Liver (tissue), 9 donors: ENCODE data around the gene ST6GAL1. TPM values are rescaled to one million over a fixed set of nuclear protein-coding genes. Genes with fewer than 3 reads are reported as not detected.

Experiments
- DNase-seq: peaks from one replicate; pipeline ENCODE4 v3.0.0-alpha.2; 2017; ENCODE audit warnings: low spot score
- H3K27ac ChIP-seq, 2 donors: one replicate each; pipeline ENCODE4 v1.7.0; 2013; ENCODE audit warnings: inconsistent platforms in 2 of 2, low read length in 2 of 2, control low read depth in 1 of 2, low read depth in 1 of 2, mild to moderate bottlenecking in 1 of 2
- H3K27me3 ChIP-seq, 4 donors: one replicate each; pipeline versions ENCODE4 v1.6.1 to v1.7.0; 2013; ENCODE audit warnings: low read length in 3 of 4, inconsistent platforms in 1 of 4, mild to moderate bottlenecking in 1 of 4, moderate library complexity in 1 of 4; ENCODE audit not compliant: control insufficient read depth in 4 of 4, insufficient read depth in 4 of 4
- H3K36me3 ChIP-seq, 4 donors: one replicate each; pipeline versions ENCODE4 v1.6.1 to v1.7.0; 2013; ENCODE audit warnings: low read length in 3 of 4, mild to moderate bottlenecking in 3 of 4, low read depth in 1 of 4, moderate library complexity in 1 of 4; ENCODE audit not compliant: control insufficient read depth in 4 of 4, insufficient read depth in 3 of 4
- H3K4me1 ChIP-seq, 4 donors: one replicate each; pipeline versions ENCODE4 v1.6.1 to v1.7.0; 2013; ENCODE audit warnings: low read length in 3 of 4, mild to moderate bottlenecking in 3 of 4, moderate library complexity in 1 of 4; ENCODE audit not compliant: control insufficient read depth in 4 of 4, insufficient read depth in 4 of 4
- H3K4me3 ChIP-seq, 3 donors: one replicate each; pipeline versions ENCODE4 v1.6.1 to v1.7.0; 2013; ENCODE audit warnings: low read length in 3 of 3, control low read depth in 1 of 3, low read depth in 1 of 3, mild to moderate bottlenecking in 1 of 3
- H3K9ac ChIP-seq, 2 donors: one replicate each; pipeline ENCODE4 v1.7.0; 2013; ENCODE audit warnings: low read length in 2 of 2, mild to moderate bottlenecking in 2 of 2, moderate library complexity in 2 of 2, control low read depth in 1 of 2, low read depth in 1 of 2
- H3K9me3 ChIP-seq, 4 donors: one replicate each; pipeline versions ENCODE4 v1.6.1 to v1.7.0; 2013; ENCODE audit warnings: low read length in 3 of 4; ENCODE audit not compliant: control insufficient read depth in 4 of 4
- CTCF ChIP-seq: fragments of 150-350 bp; IDR thresholded peaks from 2 replicates; pipeline ENCODE4 v1.5.1; 2017; ENCODE audit warnings: improper control_type of control experiment, low read depth, low read length; ENCODE audit not compliant: missing input control
- EGR1 ChIP-seq, 2 donors: IDR thresholded peaks; 2 replicates each; pipeline ENCODE4 v1.6.1; 2016 to 2018; ENCODE audit warnings: antibody characterized with exemption in 2 of 2, low read depth in 2 of 2
- FOXA1 ChIP-seq: IDR thresholded peaks from 2 replicates; pipeline ENCODE4 v1.6.1; 2016; ENCODE audit warnings: antibody characterized with exemption
- FOXA2 ChIP-seq: IDR thresholded peaks from 2 replicates; pipeline ENCODE4 v1.6.1; 2016; ENCODE audit warnings: antibody characterized with exemption
- GABPA ChIP-seq, 2 donors: IDR thresholded peaks in 1 of 2; conservative IDR thresholded peaks in 1 of 2; 2 replicates each; pipeline ENCODE4 v1.6.1; 2016; ENCODE audit warnings: antibody characterized with exemption in 2 of 2, mild to moderate bottlenecking in 1 of 2, moderate library complexity in 1 of 2
- HNF4A ChIP-seq, 2 donors: conservative IDR thresholded peaks; 2 replicates each; pipeline ENCODE4 v1.6.1; 2016; ENCODE audit warnings: antibody characterized with exemption in 2 of 2, mild to moderate bottlenecking in 2 of 2
- HNF4G ChIP-seq: IDR thresholded peaks from 2 replicates; pipeline ENCODE4 v1.6.1; 2016; ENCODE audit warnings: antibody characterized with exemption
- NR2F2 ChIP-seq: IDR thresholded peaks from 2 replicates; pipeline ENCODE4 v1.6.1; 2016; ENCODE audit warnings: antibody characterized with exemption
- RAD21 ChIP-seq, 2 donors: IDR thresholded peaks; 2 replicates each; pipeline ENCODE4 v1.6.1; 2016; ENCODE audit warnings: antibody characterized with exemption in 2 of 2, mild to moderate bottlenecking in 2 of 2
- REST ChIP-seq: IDR thresholded peaks from 2 replicates; pipeline ENCODE4 v1.6.1; 2016; ENCODE audit warnings: antibody characterized with exemption, mild to moderate bottlenecking
- RXRA ChIP-seq, 2 donors: IDR thresholded peaks; 2 replicates each; pipeline ENCODE4 v1.6.1; 2017 to 2018; ENCODE audit warnings: antibody characterized with exemption in 2 of 2, mild to moderate bottlenecking in 1 of 2
- YY1 ChIP-seq: IDR thresholded peaks from 2 replicates; pipeline ENCODE4 v1.6.1; 2016; ENCODE audit warnings: antibody characterized with exemption, mild to moderate bottlenecking
- WGBS: extraction: QIAGEN DNeasy Blood & Tissue Kit; methylation state at CpG from one replicate; pipeline ENCODE4 v1.1.7; 2013; 5-methylcytosine and 5-hydroxymethylcytosine counted together
- polyA plus RNA-seq, 2 donors: library from polyadenylated mRNA; stranded (reverse) in 1 of 2; unstranded in 1 of 2; fragments of 200-250 nt in 1 of 2; fragments of >200 nt in 1 of 2; fragmentation: Nextera tagmentation in 1 of 2; extraction: Ambion mirVana in 1 of 2; gene quantifications; one replicate each; pipeline versions ENCODE4 v1.2.1 to v1.2.3, GENCODE V29; 2013 to 2015
- total RNA-seq, 2 donors: library from RNA; depleted of rRNA; stranded (reverse); fragments of >200 nt; gene quantifications; one replicate each; pipeline ENCODE4 v1.2.3, GENCODE V29; 2014
- TF ChIP-seq, protein P1 (sequence below): IDR thresholded peaks from 2 replicates; pipeline ENCODE4 v1.6.1; 2016; ENCODE audit warnings: antibody characterized with exemption
- TF ChIP-seq, protein P2 (sequence below): IDR thresholded peaks from 2 replicates; pipeline ENCODE4 v1.6.1; 2016; ENCODE audit warnings: antibody characterized with exemption
- TF ChIP-seq, protein P3 (sequence below): IDR thresholded peaks from 2 replicates; pipeline ENCODE4 v1.6.1; 2016; ENCODE audit warnings: antibody characterized with exemption
- donor health status: healthy.
- donor health status: healthy.
- donor health status: healthy.
- donor health status: healthy.
- donor health status: healthy.

Gene ST6GAL1
- total and polyA plus RNA-seq, 4 donors = 102 to 425 (median 328) TPM

GRCh38 chr3:187069857-187070516 is 139.7 kb downstream of the ST6GAL1 start:
- Histone ChIP-seq H3K9ac (no peak overlapping the region), H3K36me3 (peaks cover 10 to 77% (median 63%) of the 10 kb centered on the region in 4 donors), H3K4me3 (no peak overlapping the region), H3K27me3 (no peaks in the 10 kb centered on the region), H3K9me3 (no peaks in the 10 kb centered on the region), H3K27ac (peak overlapping the region in 1 of 2 donors; percentile 1), H3K4me1 (peaks cover 0 to 11% (median 4%) of the 10 kb centered on the region in 4 donors)
- WGBS = 96% methylated on average over 7 of the region's 7 CpGs
- TF ChIP-seq HNF4A (conservative IDR thresholded peaks at IDR 0.05) (no peak), FOXA1 (no peak)
- no peak for DNase-seq

- no peak for DNase-seq
Measured at GRCh38 chr3:187072102-187072501, 141.8 kb downstream of the ST6GAL1 start.

DNA sequence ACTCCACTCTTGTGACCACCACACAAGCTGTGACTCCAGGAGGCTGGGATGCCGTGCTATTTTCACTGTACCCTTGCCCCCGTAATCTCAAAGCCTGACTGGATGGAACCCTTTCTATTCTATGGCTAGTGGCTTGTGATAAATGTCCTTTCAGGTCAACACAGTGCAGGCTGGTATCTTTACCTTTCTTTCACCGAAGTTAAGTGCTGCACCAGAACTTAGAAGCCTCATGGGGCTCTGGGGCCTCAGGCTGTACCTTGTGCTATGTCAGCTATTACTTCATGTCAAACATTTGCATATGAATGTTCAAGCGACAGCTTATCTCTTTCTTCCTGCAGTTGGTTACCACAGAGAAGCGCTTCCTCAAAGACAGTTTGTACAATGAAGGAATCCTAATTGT is 142.2 kb downstream of the ST6GAL1 start:
- Histone ChIP-seq H3K9ac (no peak overlapping the region), H3K27ac (no peak overlapping the region), H3K36me3 (peaks cover 13 to 85% (median 78%) of the 10 kb centered on the region in 4 donors), H3K27me3 (no peaks in the 10 kb centered on the region), H3K4me1 (peaks cover 0 to 8% (median 0%) of the 10 kb centered on the region in 4 donors), H3K4me3 (no peak overlapping the region), H3K9me3 (no peaks in the 10 kb centered on the region)
- 76% methylated on average over 5 of the region's 5 CpGs for WGBS
- no peak for DNase-seq
- TF ChIP-seq, protein P1, sequence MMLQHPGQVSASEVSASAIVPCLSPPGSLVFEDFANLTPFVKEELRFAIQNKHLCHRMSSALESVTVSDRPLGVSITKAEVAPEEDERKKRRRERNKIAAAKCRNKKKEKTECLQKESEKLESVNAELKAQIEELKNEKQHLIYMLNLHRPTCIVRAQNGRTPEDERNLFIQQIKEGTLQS = no peak
- TF ChIP-seq FOXA2 (no peak), NR2F2 (no peak), REST (no peak), GABPA (IDR thresholded peaks at IDR 0.05 in 1 of 2, conservative IDR thresholded peaks at IDR 0.05 in 1 of 2) (no peak)
- TF ChIP-seq, protein P2, sequence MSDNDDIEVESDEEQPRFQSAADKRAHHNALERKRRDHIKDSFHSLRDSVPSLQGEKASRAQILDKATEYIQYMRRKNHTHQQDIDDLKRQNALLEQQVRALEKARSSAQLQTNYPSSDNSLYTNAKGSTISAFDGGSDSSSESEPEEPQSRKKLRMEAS = no peak

More at GRCh38 chr3:187072102-187072501, 141.8 kb downstream of the ST6GAL1 start:
- no peak overlapping the region for H3K27ac ChIP-seq
- TF ChIP-seq NR2F2 (no peak), CTCF (no peak), HNF4G (no peak), FOXA1 (no peak), RXRA (IDR thresholded peaks at IDR 0.05) (no peak), EGR1 (IDR thresholded peaks at IDR 0.05; ENCODE audit: low read depth in 2 of 2) (no peak), RAD21 (IDR thresholded peaks at IDR 0.05) (no peak), HNF4A (conservative IDR thresholded peaks at IDR 0.05) (no peak), YY1 (no peak)
- TF ChIP-seq, protein P1 = no peak
- TF ChIP-seq, protein P3, sequence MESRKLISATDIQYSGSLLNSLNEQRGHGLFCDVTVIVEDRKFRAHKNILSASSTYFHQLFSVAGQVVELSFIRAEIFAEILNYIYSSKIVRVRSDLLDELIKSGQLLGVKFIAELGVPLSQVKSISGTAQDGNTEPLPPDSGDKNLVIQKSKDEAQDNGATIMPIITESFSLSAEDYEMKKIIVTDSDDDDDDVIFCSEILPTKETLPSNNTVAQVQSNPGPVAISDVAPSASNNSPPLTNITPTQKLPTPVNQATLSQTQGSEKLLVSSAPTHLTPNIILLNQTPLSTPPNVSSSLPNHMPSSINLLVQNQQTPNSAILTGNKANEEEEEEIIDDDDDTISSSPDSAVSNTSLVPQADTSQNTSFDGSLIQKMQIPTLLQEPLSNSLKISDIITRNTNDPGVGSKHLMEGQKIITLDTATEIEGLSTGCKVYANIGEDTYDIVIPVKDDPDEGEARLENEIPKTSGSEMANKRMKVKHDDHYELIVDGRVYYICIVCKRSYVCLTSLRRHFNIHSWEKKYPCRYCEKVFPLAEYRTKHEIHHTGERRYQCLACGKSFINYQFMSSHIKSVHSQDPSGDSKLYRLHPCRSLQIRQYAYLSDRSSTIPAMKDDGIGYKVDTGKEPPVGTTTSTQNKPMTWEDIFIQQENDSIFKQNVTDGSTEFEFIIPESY = no peak
- 90% methylated on average over 3 of the region's 3 CpGs for WGBS
- H3K4me3 ChIP-seq = no peak overlapping the region
- no peaks in the 10 kb centered on the region for H3K27me3 ChIP-seq
- H3K4me1 ChIP-seq = peaks cover 0 to 8% (median 0%) of the 10 kb centered on the region in 4 donors
- no peaks in the 10 kb centered on the region for H3K9me3 ChIP-seq
- H3K9ac ChIP-seq = no peak overlapping the region
- H3K36me3 ChIP-seq = peaks cover 13 to 83% (median 75%) of the 10 kb centered on the region in 4 donors
